Bronchial epithelial cell (primary cell): ENCODE results near the gene SPPL2B. TPM values are rescaled to one million over a fixed set of nuclear protein-coding genes. Genes with fewer than 3 reads are reported as not detected.

Experiments
- DNase-seq: peaks from one replicate; pipeline ENCODE4 v3.0.0-alpha.2; 2010; ENCODE audit warnings: low read depth
- FAIRE-seq: peaks from 2 replicates; lab custom pipeline; 2011; peaks lifted over from hg19 to GRCh38; lab: Jason Lieb, UNC
- H3K27me3 ChIP-seq: 2 replicates; pipeline ENCODE4 v1.5.1; 2011; ENCODE audit warnings: low read length; ENCODE audit not compliant: control insufficient read depth, insufficient read depth
- H3K36me3 ChIP-seq: 2 replicates; pipeline ENCODE4 v1.5.1; 2011; ENCODE audit warnings: low read length; ENCODE audit not compliant: control insufficient read depth, insufficient read depth
- H3K4me3 ChIP-seq: 2 replicates; pipeline ENCODE4 v1.5.1; 2011; ENCODE audit warnings: mild to moderate bottlenecking, low read depth, low read length, control low read depth
- total RNA-seq: library from RNA; depleted of rRNA; stranded (reverse); fragments of >200 nt; gene quantifications from 2 replicates; pipeline ENCODE4 v1.2.1, GENCODE V29; 2014
- TF ChIP-seq, protein P1 (sequence below): IDR thresholded peaks from 2 replicates; pipeline ENCODE4 v1.5.1; 2011; ENCODE audit warnings: mild to moderate bottlenecking, moderate library complexity, low read length, control low read depth, inconsistent platforms; ENCODE audit not compliant: insufficient read depth, severe bottlenecking

The SPPL2B gene
- total RNA-seq, 1 donor from 2014 or later = 10.0 TPM

DNA sequence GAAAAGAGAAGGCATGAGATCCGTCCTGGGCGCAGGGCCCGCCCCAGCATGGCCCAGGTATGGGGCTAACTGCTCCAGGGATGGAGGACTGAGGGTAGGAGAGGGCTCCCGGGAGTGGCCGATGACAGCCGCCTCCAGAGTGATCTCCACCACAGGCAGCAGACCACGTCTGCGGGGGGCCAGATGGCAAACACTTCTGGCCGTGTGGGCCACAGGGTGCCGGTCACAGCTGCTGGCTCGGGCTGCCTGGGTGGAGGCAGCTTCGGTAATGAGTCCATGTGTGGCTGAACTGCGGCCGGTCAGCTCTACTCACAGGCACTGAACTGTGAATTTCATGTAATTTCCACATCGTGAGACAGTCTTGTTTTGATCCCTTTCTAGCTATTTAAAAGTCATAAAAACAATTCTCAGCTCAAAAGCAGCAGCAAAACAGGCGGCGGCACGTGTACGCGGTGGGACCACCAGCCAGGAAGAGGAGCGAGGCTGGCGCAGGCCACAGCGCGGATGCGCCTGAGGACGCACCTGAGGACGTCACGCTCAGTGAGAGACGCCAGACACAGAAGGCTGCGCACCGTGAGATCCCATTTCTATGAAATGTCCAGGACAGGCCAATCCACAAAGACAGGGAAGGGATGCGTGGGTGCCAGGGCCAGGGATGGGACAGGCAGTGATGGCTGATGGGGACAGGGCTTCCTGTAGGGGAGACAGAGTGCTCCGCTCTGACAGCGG is 4.1 kb upstream of the SPPL2B start:
- Histone ChIP-seq H3K4me3 (no peak overlapping the region), H3K36me3 (peaks cover 15% of the 10 kb centered on the region), H3K27me3 (no peaks in the 10 kb centered on the region)
- DNase-seq (no peak), FAIRE-seq (no peak)
- TF ChIP-seq, protein P1, sequence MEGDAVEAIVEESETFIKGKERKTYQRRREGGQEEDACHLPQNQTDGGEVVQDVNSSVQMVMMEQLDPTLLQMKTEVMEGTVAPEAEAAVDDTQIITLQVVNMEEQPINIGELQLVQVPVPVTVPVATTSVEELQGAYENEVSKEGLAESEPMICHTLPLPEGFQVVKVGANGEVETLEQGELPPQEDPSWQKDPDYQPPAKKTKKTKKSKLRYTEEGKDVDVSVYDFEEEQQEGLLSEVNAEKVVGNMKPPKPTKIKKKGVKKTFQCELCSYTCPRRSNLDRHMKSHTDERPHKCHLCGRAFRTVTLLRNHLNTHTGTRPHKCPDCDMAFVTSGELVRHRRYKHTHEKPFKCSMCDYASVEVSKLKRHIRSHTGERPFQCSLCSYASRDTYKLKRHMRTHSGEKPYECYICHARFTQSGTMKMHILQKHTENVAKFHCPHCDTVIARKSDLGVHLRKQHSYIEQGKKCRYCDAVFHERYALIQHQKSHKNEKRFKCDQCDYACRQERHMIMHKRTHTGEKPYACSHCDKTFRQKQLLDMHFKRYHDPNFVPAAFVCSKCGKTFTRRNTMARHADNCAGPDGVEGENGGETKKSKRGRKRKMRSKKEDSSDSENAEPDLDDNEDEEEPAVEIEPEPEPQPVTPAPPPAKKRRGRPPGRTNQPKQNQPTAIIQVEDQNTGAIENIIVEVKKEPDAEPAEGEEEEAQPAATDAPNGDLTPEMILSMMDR = no peak

DNA sequence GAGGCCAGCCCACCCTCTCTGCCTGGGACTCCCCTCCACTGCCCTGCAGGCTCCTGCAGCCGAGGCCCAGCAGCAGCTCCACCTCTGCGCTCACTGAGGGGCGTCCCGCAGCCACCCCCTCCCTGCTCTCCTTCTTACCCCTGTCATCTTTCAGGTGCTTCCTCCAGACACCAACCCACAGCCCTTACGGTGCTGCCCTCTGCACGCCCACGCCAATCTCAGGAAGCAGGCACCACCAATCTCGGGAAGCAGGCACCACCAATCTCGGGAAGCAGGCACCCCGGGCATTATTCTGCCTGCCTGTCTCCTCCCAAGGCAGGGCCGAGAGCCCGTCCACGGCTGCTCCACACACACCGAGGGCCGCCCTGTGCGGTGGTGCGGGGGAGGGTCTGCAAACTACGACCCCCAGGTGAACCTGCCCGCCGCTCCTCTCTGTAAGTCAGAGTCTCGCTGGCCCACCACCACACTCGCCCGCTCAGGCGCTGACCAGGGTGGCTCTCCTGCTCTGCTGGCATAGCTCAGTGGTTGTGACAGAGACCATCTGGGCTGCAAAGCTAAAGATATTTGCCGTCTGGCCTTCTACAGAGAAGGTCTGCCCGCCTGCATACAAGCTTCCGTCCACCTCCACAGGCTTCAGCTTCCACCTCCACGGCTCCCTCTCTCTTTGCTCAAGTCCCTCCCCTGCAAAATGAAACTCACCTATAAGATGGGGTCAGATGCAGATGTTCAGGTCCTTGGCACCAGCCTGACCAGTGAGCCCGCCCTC is 3.0 kb upstream of the SPPL2B start:
- FAIRE-seq = no peak

DNA sequence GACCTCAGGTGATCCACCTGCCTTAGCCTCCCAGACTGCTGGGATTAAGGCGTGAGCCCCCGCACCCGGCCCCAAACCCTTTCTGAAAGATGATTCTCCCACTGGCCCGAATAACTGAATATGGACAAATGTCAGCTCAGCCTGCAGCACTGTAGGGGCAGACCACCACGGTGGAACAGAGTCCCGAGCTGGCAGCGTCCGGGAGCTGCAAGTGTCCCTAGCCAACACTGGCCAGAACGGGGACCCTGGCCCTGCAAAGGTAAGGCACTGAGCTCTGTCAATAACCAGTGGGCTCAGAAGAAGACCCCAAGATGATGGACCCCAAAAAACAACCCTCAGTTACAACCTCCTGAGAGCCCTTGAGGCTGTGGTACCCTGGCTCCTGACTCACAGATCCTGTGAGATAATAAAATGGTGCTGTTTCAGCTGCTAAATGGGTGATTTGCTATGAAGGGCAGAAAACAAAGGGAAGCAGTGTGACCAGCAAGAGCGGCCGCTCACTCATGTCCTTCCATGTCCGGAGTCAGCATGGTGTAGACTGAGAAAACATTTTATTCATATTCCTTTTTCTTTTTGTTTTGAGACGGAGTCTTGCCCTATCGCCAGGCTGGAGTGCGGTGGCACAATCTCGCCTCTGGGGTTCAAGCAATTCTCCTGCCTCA is 1.7 kb upstream of the SPPL2B start:
- Histone ChIP-seq H3K4me3 (no peak overlapping the region), H3K36me3 (peaks cover 15% of the 10 kb centered on the region), H3K27me3 (no peaks in the 10 kb centered on the region)
- DNase-seq (no peak), FAIRE-seq (no peak)
- TF ChIP-seq, protein P1 = no peak

More for the DNA sequence above, 3.0 kb upstream of the SPPL2B start:
- Histone ChIP-seq H3K4me3 (no peak overlapping the region), H3K36me3 (peaks cover 15% of the 10 kb centered on the region), H3K27me3 (no peaks in the 10 kb centered on the region)
- DNase-seq = no peak
- TF ChIP-seq, protein P1 = no peak

DNA sequence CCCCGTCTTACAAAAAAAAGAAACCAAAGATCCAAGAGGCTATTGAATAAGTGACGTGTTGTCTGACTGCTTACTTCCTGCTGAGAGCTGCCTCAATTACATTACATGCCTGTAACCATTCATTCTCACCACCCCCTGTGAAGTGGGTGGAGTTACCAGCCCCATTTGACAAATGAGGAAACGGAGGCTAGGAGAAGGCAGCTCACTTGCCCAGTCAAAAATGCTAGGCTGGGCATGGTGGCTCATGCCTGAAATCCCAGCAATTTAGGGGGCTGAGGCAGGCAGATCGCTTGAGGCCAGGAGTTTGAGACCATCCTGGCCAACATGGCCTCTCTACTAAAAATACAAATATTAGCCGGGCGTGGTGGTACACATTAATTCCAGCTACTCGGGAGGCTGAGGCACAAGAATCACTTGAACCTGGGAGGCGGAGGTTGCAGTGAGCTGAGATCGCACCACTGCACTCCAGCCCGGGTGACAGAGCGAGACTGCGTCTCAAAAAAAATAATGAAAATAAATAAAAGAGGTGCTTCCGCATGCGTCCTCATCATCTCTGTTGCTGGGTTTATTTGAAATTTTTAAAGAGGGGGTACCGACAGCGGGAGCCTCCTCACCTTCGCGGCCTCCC is 597 bp upstream of the SPPL2B start:
- FAIRE-seq (peak; percentile 40), DNase-seq (peak; percentile 95)
- Histone ChIP-seq H3K27me3 (no peaks in the 10 kb centered on the region), H3K36me3 (peaks cover 13% of the 10 kb centered on the region), H3K4me3 (peak overlapping the region; percentile 88)
- TF ChIP-seq, protein P1 = no peak

DNA sequence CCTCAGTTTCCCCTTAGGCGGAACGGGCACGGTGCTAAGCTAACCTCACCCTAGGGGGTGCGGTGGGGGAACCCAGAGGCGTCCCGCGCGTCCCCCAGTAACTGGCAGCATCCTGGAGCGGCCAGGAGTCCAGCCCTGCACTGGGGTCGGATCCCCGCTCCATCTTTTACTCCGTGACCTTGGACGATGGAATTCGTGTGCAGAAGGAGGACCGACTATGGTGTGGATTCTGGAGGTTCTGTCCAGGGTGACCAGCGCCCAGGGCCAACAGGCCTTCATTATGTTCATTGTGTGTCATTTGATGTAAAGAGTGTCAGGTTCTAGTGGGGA is 630 bp downstream of the SPPL2B start:
- FAIRE-seq (no peak), DNase-seq (no peak)
- Histone ChIP-seq H3K36me3 (peaks cover 11% of the 10 kb centered on the region), H3K27me3 (no peaks in the 10 kb centered on the region), H3K4me3 (peak overlapping the region; percentile 88)
- TF ChIP-seq, protein P1 = no peak
